HCT116 (cell line): ENCODE results near the gene NKIRAS2. TPM values are rescaled to one million over a fixed set of nuclear protein-coding genes. Genes with fewer than 3 reads are reported as not detected.

ENCODE experiments used
- ATAC-seq: fragments of 200-7000 bp; cut with Tn5 transposase; 2 replicates; pipeline ENCODE4 v1.9.1; 2020; ENCODE audit warnings: mild to moderate bottlenecking, moderate library complexity
- BruUV-seq: library from RNA; stranded (reverse); fragments of 400-500 nt; replicated peaks from 2 replicates; lab custom pipeline; 2021; lab: Mats Ljungman, UMichigan
- CTCF ChIA-PET: fragments of 300-600 bp; sonication (Branson Sonifier 250); formaldehyde crosslinking; loops from one replicate; lab custom pipeline; 2021; ENCODE audit warnings: antibody characterized with exemption; lab: Charles Lee
- POLR2A ChIA-PET: fragments of 300-600, 350-600 bp; sonication (Branson Sonifier 250); formaldehyde crosslinking; loops from one replicate; lab custom pipeline; 2021; ENCODE audit warnings: antibody characterized with exemption; lab: Charles Lee
- RAD21 ChIA-PET, 2 experiments: fragments of 300-600 bp; sonication (Branson Sonifier 250); formaldehyde crosslinking; loops; one replicate each; lab custom pipeline; 2023; ENCODE audit warnings: low total read pairs in 2 of 2; ENCODE audit not compliant: uncharacterized antibody in 2 of 2, unreplicated experiment in 2 of 2, low non-redundant PET in 1 of 2; lab: Charles Lee
- DNase-seq: peaks from one replicate; pipeline ENCODE4 v3.0.0-alpha.2; 2010; ENCODE audit warnings: low read depth, low spot score
- H2AFZ ChIP-seq: fragments of 200-600 bp; shearing (Covaris generic), sonication (generic); 2 replicates; pipeline ENCODE4 v1.6.1; 2017; ENCODE audit warnings: low read depth, mixed run types, mixed read lengths, antibody characterized with exemption, low read length; ENCODE audit not compliant: poor library complexity, severe bottlenecking
- H3K27ac ChIP-seq: 2 replicates; pipeline ENCODE4 v1.5.1; 2012; ENCODE audit warnings: low read depth, low read length
- H3K27me3 ChIP-seq: fragments of 200-600 bp; sonication (generic); 2 replicates; pipeline ENCODE4 v1.6.1; 2016; ENCODE audit warnings: mixed run types, low read length, mixed read lengths; ENCODE audit not compliant: insufficient read depth
- H3K36me3 ChIP-seq, 2 experiments: fragments of 200-500 bp in 1 of 2; fragments of 200-600 bp in 1 of 2; sonication (Bioruptor generic) in 1 of 2; sonication (generic) in 1 of 2; 2 replicates each; pipeline versions ENCODE4 v1.5.1 to v1.6.1; 2014 to 2016; ENCODE audit warnings: low read length in 2 of 2, inconsistent platforms in 1 of 2, mixed read lengths in 1 of 2, mixed run types in 1 of 2; ENCODE audit not compliant: insufficient read depth in 2 of 2, control insufficient read depth in 1 of 2
- H3K4me1 ChIP-seq, 2 experiments: fragments of 200-600 bp in 1 of 2; sonication (generic) in 1 of 2; 2 replicates each; pipeline versions ENCODE4 v1.5.1 to v1.6.1; 2012 to 2017; ENCODE audit warnings: low read length in 2 of 2, inconsistent platforms in 1 of 2, mild to moderate bottlenecking in 1 of 2, mixed read lengths in 1 of 2, mixed run types in 1 of 2, moderate library complexity in 1 of 2; ENCODE audit not compliant: insufficient read depth in 2 of 2, control insufficient read depth in 1 of 2
- H3K4me2 ChIP-seq: fragments of 200-600 bp; sonication (generic); 2 replicates; pipeline ENCODE4 v1.6.1; 2017; ENCODE audit warnings: mixed run types, low read length, mixed read lengths
- H3K4me3 ChIP-seq, 2 experiments: fragments of 200-600 bp in 1 of 2; sonication (generic) in 1 of 2; replicated peaks in 1 of 2; 2 replicates each; pipeline ENCODE4 v1.5.1; 2011 to 2016; ENCODE audit warnings: low read length in 2 of 2, control low read depth in 1 of 2, low read depth in 1 of 2, mild to moderate bottlenecking in 1 of 2, mixed read lengths in 1 of 2, mixed run types in 1 of 2
- H3K79me2 ChIP-seq: fragments of 200-600 bp; sonication (generic); 2 replicates; pipeline ENCODE4 v1.6.1; 2017; ENCODE audit warnings: mild to moderate bottlenecking, mixed run types, low read length, moderate library complexity, mixed read lengths; ENCODE audit not compliant: insufficient read depth
- H3K9ac ChIP-seq: fragments of 200-600 bp; sonication (generic); 2 replicates; pipeline ENCODE4 v1.6.1; 2016; ENCODE audit warnings: low read length, mixed read lengths
- H3K9me2 ChIP-seq: fragments of 200-600 bp; sonication (generic), shearing (Covaris generic); 2 replicates; pipeline ENCODE4 v1.6.1; 2017; ENCODE audit warnings: mixed run types, mild to moderate bottlenecking, moderate library complexity; ENCODE audit not compliant: insufficient read depth
- H3K9me3 ChIP-seq, 2 experiments: fragments of 200-500 bp in 1 of 2; fragments of 200-600 bp in 1 of 2; sonication (Bioruptor generic) in 1 of 2; sonication (generic) in 1 of 2; 2 replicates each; pipeline ENCODE4 v1.6.1; 2014 to 2017; ENCODE audit warnings: low read length in 2 of 2, mixed read lengths in 2 of 2, inconsistent platforms in 1 of 2, low read depth in 1 of 2, mild to moderate bottlenecking in 1 of 2, mixed run types in 1 of 2, moderate library complexity in 1 of 2; ENCODE audit not compliant: control insufficient read depth in 1 of 2, insufficient read depth in 1 of 2
- H4K20me1 ChIP-seq: fragments of 200-600 bp; sonication (generic), shearing (Covaris generic); 2 replicates; pipeline ENCODE4 v1.6.1; 2017; ENCODE audit warnings: mixed run types, mild to moderate bottlenecking, moderate library complexity; ENCODE audit not compliant: insufficient read depth
- FOSL1 ChIP-seq: IDR thresholded peaks from 2 replicates; pipeline ENCODE4 v1.6.1; 2012; ENCODE audit warnings: low read depth
- REST ChIP-seq: IDR thresholded peaks from 2 replicates; pipeline ENCODE4 v1.6.1; 2012; ENCODE audit warnings: low read depth
- SP1 ChIP-seq: IDR thresholded peaks from 2 replicates; pipeline ENCODE4 v1.6.1; 2012; ENCODE audit warnings: low read depth
- YY1 ChIP-seq: IDR thresholded peaks from 2 replicates; pipeline ENCODE4 v1.6.1; 2011; ENCODE audit warnings: low read length, low read depth, moderate library complexity, mild to moderate bottlenecking; ENCODE audit not compliant: insufficient replicate concordance; ENCODE audit errors: extremely low read depth
- ZNF274 ChIP-seq: fragments of 200-500 bp; sonication (Bioruptor generic); IDR thresholded peaks from 2 replicates; pipeline ENCODE4 v1.6.1; 2014; ENCODE audit warnings: mild to moderate bottlenecking, low read depth, low read length, inconsistent platforms
- intact Hi-C: fragments of 100-400 bp; cut with micrococcal nuclease; formaldehyde crosslinking; loops from 2 replicates; pipeline ENCODE4 v1.10.0; 2022
- total RNA-seq: library from RNA; stranded (reverse); gene quantifications from one replicate; pipeline ENCODE4 v1.2.1, GENCODE V29; 2021; ENCODE audit not compliant: unreplicated experiment

NKIRAS2 gene
- total RNA-seq, 1 experiment from 2014 or later: 26.4 TPM

DNA sequence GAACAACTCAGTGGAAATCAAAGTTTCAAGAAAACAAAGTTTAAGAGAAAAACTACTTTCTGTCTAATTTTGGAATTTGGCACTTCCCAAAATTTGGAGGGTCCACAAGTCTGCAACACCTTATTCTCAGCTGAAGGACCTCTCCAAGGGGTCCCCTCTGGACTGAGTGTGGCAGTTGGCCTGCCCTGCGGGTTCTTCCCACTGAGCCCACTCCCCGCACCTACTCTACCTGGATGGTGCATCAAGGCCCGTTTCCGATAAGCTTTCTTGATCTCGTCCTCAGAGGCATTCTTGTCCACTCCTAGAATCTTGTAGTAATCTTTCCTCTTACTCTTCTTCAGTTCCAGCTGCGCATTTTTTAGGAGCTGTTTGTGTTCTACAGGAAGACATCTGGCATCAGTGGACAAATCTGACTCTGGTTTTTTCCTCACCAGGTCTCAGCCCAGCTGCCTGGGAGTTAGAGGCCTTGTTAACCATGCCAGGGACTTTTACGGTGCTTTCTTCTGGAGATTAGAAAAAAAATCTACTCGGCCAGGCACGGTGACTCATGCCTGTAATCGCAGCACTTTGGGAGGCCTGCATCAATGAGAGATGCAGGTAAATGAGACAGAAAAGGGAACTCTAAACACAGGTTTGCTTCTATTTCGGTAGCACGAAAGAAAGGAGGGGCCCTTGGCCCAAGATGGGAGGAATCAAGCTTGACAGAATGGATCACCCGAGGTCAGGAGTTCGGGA lies 37.7 kb upstream of the NKIRAS2 start:
- Histone ChIP-seq H3K27me3 (no peaks in the 10 kb centered on the region), H3K9ac (no peak overlapping the region), H2AFZ (no peak overlapping the region), H3K36me3 (peaks cover 41 to 47% of the 10 kb centered on the region in 2 experiments), H3K9me2 (no peaks in the 10 kb centered on the region), H3K4me2 (no peak overlapping the region), H3K4me1 (0 out of 4 replicates have a peak, but pooled peaks cover 0 to 2% of the 10 kb centered on the region in 2 experiments), H3K27ac (no peak overlapping the region), H3K9me3 (no peaks in the 10 kb centered on the region), H3K4me3 (no peak overlapping the region), H4K20me1 (no peaks in the 10 kb centered on the region), H3K79me2 (no peaks in the 10 kb centered on the region)
- ChIA-PET RAD21 (no interaction called here), CTCF (no interaction called here), POLR2A (no interaction called here)
- ATAC-seq: no peak
- BruUV-seq: no TSS peak
- DNase-seq: no peak
- no peak for TF ChIP-seq YY1
- no peak for TF ChIP-seq ZNF274
- TF ChIP-seq SP1: no peak
- no peak for TF ChIP-seq REST
- TF ChIP-seq FOSL1: no peak
- intact Hi-C loops: no loop called here
